Ovary (tissue), 3 donors: ENCODE results near the gene MTFR1L.

Source experiments
- POLR2A ChIP-seq: fragments of 450-650 bp; IDR thresholded peaks from one replicate; pipeline ENCODE4 v1.6.1; 2017; ENCODE audit warnings: antibody characterized with exemption, mild to moderate bottlenecking, moderate library complexity
- TF ChIP-seq, protein P1 (sequence below), 3 donors: fragments of 450-650 bp in 2 of 3; fragments of 200-600 bp in 1 of 3; IDR thresholded peaks; one replicate each; pipeline versions ENCODE4 v1.5.1 to v1.8.0; 2016 to 2022; ENCODE audit warnings: antibody characterized with exemption in 3 of 3, mild to moderate bottlenecking in 1 of 3
- donor health status: DM: no; HTN: no; CAD: no.

DNA sequence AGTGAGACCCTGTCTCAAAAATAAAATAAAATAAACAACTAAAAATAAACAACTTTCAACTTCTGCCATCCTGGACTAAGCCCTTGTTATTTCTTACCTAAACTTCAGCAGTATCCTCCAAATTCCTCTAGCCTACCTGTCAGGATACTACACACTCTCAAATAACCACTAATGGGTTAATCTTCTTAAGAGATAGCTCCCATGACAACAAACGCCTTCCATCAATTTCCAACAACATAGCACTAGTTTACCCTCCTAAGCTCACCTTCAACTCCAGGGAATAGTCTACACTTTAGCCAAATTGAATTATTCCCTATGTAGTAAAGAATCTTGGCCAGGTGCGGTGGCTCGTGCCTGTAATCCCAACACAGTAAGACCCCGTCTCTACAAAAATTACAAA lies 28.2 kb downstream of the MTFR1L start:
- TF ChIP-seq, protein P1, sequence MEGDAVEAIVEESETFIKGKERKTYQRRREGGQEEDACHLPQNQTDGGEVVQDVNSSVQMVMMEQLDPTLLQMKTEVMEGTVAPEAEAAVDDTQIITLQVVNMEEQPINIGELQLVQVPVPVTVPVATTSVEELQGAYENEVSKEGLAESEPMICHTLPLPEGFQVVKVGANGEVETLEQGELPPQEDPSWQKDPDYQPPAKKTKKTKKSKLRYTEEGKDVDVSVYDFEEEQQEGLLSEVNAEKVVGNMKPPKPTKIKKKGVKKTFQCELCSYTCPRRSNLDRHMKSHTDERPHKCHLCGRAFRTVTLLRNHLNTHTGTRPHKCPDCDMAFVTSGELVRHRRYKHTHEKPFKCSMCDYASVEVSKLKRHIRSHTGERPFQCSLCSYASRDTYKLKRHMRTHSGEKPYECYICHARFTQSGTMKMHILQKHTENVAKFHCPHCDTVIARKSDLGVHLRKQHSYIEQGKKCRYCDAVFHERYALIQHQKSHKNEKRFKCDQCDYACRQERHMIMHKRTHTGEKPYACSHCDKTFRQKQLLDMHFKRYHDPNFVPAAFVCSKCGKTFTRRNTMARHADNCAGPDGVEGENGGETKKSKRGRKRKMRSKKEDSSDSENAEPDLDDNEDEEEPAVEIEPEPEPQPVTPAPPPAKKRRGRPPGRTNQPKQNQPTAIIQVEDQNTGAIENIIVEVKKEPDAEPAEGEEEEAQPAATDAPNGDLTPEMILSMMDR (IDR thresholded peaks at IDR 0.05): no peak
- TF ChIP-seq POLR2A: no peak
